DND-41 (cell line): ENCODE results near the gene PYGL.
A peak's percentile ranks its signal among the peaks of the same experiment; 100 is the strongest.

Experiments used
- EZH2 ChIP-seq: IDR thresholded peaks from 3 replicates; pipeline ENCODE4 v1.6.1; 2012; ENCODE audit warnings: borderline replicate concordance, low read depth, mild to moderate bottlenecking, moderate library complexity, low read length, inconsistent platforms; ENCODE audit not compliant: severe bottlenecking
- TF ChIP-seq, protein P1 (sequence below): IDR thresholded peaks from 2 replicates; pipeline ENCODE4 v1.5.1; 2012; ENCODE audit warnings: borderline replicate concordance, low read length, moderate library complexity, mild to moderate bottlenecking; ENCODE audit not compliant: poor library complexity, severe bottlenecking; ENCODE audit errors: extremely low read depth

DNA sequence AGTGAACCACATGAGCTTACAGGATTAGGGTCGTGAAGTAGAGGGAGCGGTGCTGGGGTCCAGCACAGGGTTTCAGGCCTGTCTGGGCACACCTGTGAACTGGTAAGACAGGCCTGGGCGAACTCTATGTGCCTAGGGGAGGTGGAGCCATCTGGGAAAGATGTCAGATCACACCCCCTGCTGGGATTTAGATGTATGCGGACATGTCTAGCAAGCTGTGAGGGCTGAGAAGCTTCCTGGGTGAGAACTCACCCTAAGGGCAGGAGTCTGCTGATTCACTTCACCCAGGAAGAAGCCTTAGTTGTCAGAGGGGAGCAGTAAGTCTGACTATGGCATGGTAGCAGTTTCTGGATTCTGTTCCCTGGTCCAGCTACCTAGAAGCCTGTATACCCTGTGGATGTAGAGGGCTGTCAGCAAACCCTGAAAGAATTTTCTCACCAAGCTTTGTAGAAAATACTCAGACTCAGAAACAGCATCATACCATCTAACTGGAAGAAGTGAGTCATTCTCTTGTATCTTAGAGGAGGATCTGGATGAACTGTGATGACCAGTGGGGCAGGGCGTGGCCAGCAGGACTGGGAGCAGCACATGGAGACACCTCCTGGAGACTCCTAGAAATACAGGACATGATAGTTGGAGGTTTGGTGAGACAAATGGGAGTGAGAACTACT, 11.2 kb upstream of the PYGL start:
- TF ChIP-seq EZH2, result no peak
- TF ChIP-seq, protein P1, sequence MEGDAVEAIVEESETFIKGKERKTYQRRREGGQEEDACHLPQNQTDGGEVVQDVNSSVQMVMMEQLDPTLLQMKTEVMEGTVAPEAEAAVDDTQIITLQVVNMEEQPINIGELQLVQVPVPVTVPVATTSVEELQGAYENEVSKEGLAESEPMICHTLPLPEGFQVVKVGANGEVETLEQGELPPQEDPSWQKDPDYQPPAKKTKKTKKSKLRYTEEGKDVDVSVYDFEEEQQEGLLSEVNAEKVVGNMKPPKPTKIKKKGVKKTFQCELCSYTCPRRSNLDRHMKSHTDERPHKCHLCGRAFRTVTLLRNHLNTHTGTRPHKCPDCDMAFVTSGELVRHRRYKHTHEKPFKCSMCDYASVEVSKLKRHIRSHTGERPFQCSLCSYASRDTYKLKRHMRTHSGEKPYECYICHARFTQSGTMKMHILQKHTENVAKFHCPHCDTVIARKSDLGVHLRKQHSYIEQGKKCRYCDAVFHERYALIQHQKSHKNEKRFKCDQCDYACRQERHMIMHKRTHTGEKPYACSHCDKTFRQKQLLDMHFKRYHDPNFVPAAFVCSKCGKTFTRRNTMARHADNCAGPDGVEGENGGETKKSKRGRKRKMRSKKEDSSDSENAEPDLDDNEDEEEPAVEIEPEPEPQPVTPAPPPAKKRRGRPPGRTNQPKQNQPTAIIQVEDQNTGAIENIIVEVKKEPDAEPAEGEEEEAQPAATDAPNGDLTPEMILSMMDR, result peak; percentile 26
